Osteocyte (in vitro differentiated cells): ENCODE measurements around the gene SDHAF2. TPM values are rescaled to one million over a fixed set of nuclear protein-coding genes. Genes with fewer than 3 reads are reported as not detected.

ENCODE experiments used
- DNase-seq: peaks from one replicate; pipeline ENCODE4 v3.0.0; 2021; ENCODE audit warnings: mixed read lengths; ENCODE audit not compliant: unreplicated experiment; ENCODE audit errors: extremely low spot score
- H3K27ac Mint-ChIP-seq: one replicate; pipeline ENCODE4 v1.8.0; 2021; ENCODE audit warnings: mild to moderate bottlenecking, mixed read lengths; ENCODE audit not compliant: unreplicated experiment
- H3K27me3 Mint-ChIP-seq: one replicate; pipeline ENCODE4 v1.8.0; 2021; ENCODE audit warnings: mixed read lengths; ENCODE audit not compliant: unreplicated experiment
- H3K36me3 Mint-ChIP-seq: one replicate; pipeline ENCODE4 v1.8.0; 2021; ENCODE audit warnings: mixed read lengths; ENCODE audit not compliant: unreplicated experiment
- H3K4me1 Mint-ChIP-seq: one replicate; pipeline ENCODE4 v1.8.0; 2021; ENCODE audit warnings: mixed read lengths; ENCODE audit not compliant: unreplicated experiment
- H3K4me3 Mint-ChIP-seq: one replicate; pipeline ENCODE4 v1.8.0; 2021; ENCODE audit warnings: mild to moderate bottlenecking, moderate library complexity, mixed read lengths; ENCODE audit not compliant: unreplicated experiment
- H3K9me3 Mint-ChIP-seq: one replicate; pipeline ENCODE4 v1.8.0; 2021; ENCODE audit warnings: mixed read lengths; ENCODE audit not compliant: unreplicated experiment
- CTCF ChIP-seq: fragments of 200-600 bp; sonication (generic); IDR thresholded peaks from 2 replicates; pipeline ENCODE4 v1.5.0; 2021; ENCODE audit warnings: antibody characterized with exemption, mild to moderate bottlenecking, moderate library complexity
- total RNA-seq: library from RNA; stranded (reverse); gene quantifications from 2 replicates; pipeline ENCODE4 v1.2.1, GENCODE V29; 2021

Gene SDHAF2
- total RNA-seq, 1 donor from 2014 or later, result 35.7 TPM

GRCh38 chr11:61480261-61480993 is 50.5 kb downstream of the SDHAF2 start:
- no peak overlapping the region for H3K27ac Mint-ChIP-seq
- H3K4me1 Mint-ChIP-seq, result peaks cover 1% of the 10 kb centered on the region
- no peak overlapping the region for H3K4me3 Mint-ChIP-seq
- peaks cover 11% of the 10 kb centered on the region for H3K27me3 Mint-ChIP-seq
- DNase-seq, result no peak
- H3K9me3 Mint-ChIP-seq, result no peaks in the 10 kb centered on the region
- TF ChIP-seq CTCF, result no peak
- no peaks in the 10 kb centered on the region for H3K36me3 Mint-ChIP-seq

- no peaks in the 10 kb centered on the region for H3K9me3 Mint-ChIP-seq
- TF ChIP-seq CTCF, result no peak
- H3K36me3 Mint-ChIP-seq, result no peaks in the 10 kb centered on the region
- no peak for DNase-seq
- no peak overlapping the region for H3K4me3 Mint-ChIP-seq
- peaks cover 1% of the 10 kb centered on the region for H3K4me1 Mint-ChIP-seq
- H3K27ac Mint-ChIP-seq, result no peak overlapping the region
- peaks cover 11% of the 10 kb centered on the region for H3K27me3 Mint-ChIP-seq
These were observed 51.0 kb downstream of the SDHAF2 start for GRCh38 chr11:61480994-61481335.

GRCh38 chr11:61481806-61482205 is 51.9 kb downstream of the SDHAF2 start:
- Mint-ChIP-seq H3K27me3 (peaks cover 11% of the 10 kb centered on the region), H3K27ac (no peak overlapping the region), H3K9me3 (no peaks in the 10 kb centered on the region), H3K4me3 (no peak overlapping the region), H3K36me3 (no peaks in the 10 kb centered on the region), H3K4me1 (peaks cover 1% of the 10 kb centered on the region)
- DNase-seq, result no peak
- TF ChIP-seq CTCF, result no peak

GRCh38 chr11:61482513-61482912 is 52.6 kb downstream of the SDHAF2 start:
- DNase-seq, result no peak

GRCh38 chr11:61484541-61484940 is 54.6 kb downstream of the SDHAF2 start:
- DNase-seq, result no peak
- no peak overlapping the region for H3K27ac Mint-ChIP-seq
- TF ChIP-seq CTCF, result no peak
- peaks cover 14% of the 10 kb centered on the region for H3K4me1 Mint-ChIP-seq
- H3K9me3 Mint-ChIP-seq, result no peaks in the 10 kb centered on the region
- peaks cover 2% of the 10 kb centered on the region for H3K36me3 Mint-ChIP-seq
- no peak overlapping the region for H3K4me3 Mint-ChIP-seq
- peaks cover 12% of the 10 kb centered on the region for H3K27me3 Mint-ChIP-seq

More at GRCh38 chr11:61482513-61482912, 52.6 kb downstream of the SDHAF2 start:
- no peak overlapping the region for H3K4me3 Mint-ChIP-seq
- peaks cover 11% of the 10 kb centered on the region for H3K27me3 Mint-ChIP-seq
- H3K4me1 Mint-ChIP-seq, result peaks cover 1% of the 10 kb centered on the region
- TF ChIP-seq CTCF, result peak; percentile 47
- H3K27ac Mint-ChIP-seq, result no peak overlapping the region
- no peaks in the 10 kb centered on the region for H3K9me3 Mint-ChIP-seq
- H3K36me3 Mint-ChIP-seq, result peaks cover 2% of the 10 kb centered on the region
